ENCODE measurements around the gene FHIT. TPM values are rescaled to one million over a fixed set of nuclear protein-coding genes. Genes with fewer than 3 reads are reported as not detected.

FHIT gene
- total RNA-seq, 1 donor from 2014 or later: 5.7 TPM

DNA sequence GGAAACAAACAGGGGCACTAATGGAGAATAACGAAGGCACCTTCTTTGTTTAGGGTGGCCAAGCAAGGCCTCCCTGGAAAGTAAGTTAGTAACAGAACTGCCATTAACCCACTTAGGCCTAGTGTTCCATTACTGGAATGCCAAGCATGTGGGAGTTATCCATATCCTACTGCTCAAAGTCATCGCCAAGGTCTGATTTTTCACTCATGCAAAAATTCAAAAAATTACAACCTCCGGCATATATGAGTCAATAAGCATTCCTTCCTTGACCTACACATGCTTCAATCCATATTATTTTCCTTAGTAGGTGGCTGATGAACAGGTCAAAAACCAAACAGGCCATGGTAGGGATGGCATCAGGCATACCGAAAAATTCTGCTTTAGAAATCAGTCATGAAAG lies 1097.2 kb downstream of the FHIT start:
- H3K79me2 ChIP-seq (ENCODE audit: low read depth): no peaks in the 10 kb centered on the region

DNA sequence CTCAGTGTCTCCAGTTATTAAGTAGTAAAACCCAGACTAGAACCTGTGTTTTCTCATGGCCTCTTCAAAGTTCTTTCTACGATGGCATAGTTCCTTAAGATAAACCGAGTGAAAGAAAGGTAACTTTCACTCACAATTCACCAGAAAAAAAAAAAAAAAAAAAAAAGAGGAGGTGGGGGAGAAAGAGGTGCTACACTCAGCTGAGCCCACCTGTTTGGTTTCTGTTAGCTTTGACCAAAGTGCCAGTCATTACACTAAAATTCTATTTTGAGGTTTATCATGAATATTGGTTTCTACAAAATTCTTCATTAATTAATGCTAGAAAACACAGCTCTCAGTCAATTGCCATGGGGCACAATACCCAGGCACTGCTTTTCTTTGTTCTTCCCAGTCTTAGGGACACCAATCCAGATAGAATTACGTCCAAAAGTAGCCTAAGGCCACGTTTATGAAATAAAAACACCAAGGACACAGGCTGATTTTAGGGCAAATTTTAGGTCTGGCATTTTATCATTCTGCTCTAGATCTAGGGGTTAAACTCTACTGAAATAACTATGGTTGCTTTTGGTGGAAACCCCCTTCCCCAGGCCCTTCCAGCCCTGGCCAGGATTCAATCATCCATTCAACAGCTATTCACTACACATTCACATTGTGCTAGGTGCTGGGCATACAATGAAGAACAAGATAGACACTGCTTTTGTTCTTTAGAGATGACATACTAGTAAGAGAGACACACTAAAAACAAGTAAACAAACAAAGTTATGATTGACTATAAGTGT lies 1097.8 kb downstream of the FHIT start:
- Mint-ChIP-seq H3K27ac (no peak overlapping the region), H3K27me3 (ENCODE audit: insufficient read depth, low read depth) (peaks cover under 1% of the 10 kb centered on the region)

More for the DNA sequence above, 1097.2 kb downstream of the FHIT start:
- no peak overlapping the region for H3K27ac Mint-ChIP-seq
- H3K4me3 Mint-ChIP-seq: no peak overlapping the region
- no peak for DNase-seq (ENCODE audit: low spot score)
- no peaks in the 10 kb centered on the region for H3K4me1 Mint-ChIP-seq
- peaks cover 9% of the 10 kb centered on the region for H3K4me1 ChIP-seq
- H3K36me3 Mint-ChIP-seq: no peaks in the 10 kb centered on the region
- H3K9ac ChIP-seq: no peak overlapping the region
- H3K27me3 Mint-ChIP-seq (ENCODE audit: insufficient read depth, low read depth): no peaks in the 10 kb centered on the region
- H3K4me3 ChIP-seq: no peak overlapping the region
- no peak overlapping the region for H3K4me2 ChIP-seq
- H3K27me3 ChIP-seq: no peaks in the 10 kb centered on the region
- H3K27ac ChIP-seq: no peak overlapping the region
- no peaks in the 10 kb centered on the region for H3K9me3 ChIP-seq (ENCODE audit: low read depth)
- H3K36me3 ChIP-seq: no peaks in the 10 kb centered on the region
- no peaks in the 10 kb centered on the region for H3K9me3 Mint-ChIP-seq
- no peaks in the 10 kb centered on the region for H4K20me1 ChIP-seq (ENCODE audit: low read depth)
- no peaks in the 10 kb centered on the region for H3F3A ChIP-seq (ENCODE audit: low read depth)
- no peak overlapping the region for H2AFZ ChIP-seq (replicated peaks)
- no peak for TF ChIP-seq EZH2 (IDR thresholded peaks at IDR 0.05)
- TF ChIP-seq EZH2phosphoT487 (IDR thresholded peaks at IDR 0.05): no peak
- TF ChIP-seq, protein P1, sequence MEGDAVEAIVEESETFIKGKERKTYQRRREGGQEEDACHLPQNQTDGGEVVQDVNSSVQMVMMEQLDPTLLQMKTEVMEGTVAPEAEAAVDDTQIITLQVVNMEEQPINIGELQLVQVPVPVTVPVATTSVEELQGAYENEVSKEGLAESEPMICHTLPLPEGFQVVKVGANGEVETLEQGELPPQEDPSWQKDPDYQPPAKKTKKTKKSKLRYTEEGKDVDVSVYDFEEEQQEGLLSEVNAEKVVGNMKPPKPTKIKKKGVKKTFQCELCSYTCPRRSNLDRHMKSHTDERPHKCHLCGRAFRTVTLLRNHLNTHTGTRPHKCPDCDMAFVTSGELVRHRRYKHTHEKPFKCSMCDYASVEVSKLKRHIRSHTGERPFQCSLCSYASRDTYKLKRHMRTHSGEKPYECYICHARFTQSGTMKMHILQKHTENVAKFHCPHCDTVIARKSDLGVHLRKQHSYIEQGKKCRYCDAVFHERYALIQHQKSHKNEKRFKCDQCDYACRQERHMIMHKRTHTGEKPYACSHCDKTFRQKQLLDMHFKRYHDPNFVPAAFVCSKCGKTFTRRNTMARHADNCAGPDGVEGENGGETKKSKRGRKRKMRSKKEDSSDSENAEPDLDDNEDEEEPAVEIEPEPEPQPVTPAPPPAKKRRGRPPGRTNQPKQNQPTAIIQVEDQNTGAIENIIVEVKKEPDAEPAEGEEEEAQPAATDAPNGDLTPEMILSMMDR (IDR thresholded peaks at IDR 0.05): no peak

DNA sequence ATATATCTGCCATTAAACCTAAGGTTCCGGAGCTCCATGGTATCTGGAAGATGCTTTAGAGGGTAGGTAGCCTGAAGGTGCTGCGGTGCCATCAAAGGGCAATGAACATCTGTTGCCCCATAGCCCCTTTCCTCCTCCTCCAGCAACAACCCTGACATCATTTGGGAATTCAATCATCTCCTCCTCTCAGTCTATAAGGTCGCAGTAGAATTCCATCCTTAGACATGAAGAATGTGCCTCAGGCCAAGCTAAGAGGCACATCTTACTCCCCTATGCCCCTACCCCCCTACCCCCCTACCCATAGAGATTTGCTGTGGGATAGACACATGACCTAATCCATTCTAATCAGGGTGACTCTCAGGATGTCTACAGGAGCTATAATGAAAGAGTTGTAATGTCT lies 1101.8 kb downstream of the FHIT start:
- Histone ChIP-seq H3K4me3 (no peak overlapping the region), H2AFZ (replicated peaks) (no peak overlapping the region), H3K9ac (no peak overlapping the region), H3K36me3 (no peaks in the 10 kb centered on the region), H3K9me3 (ENCODE audit: low read depth) (no peaks in the 10 kb centered on the region), H3K79me2 (ENCODE audit: low read depth) (no peaks in the 10 kb centered on the region), H3K4me2 (no peak overlapping the region), H3K4me1 (peaks cover 47% of the 10 kb centered on the region), H3F3A (ENCODE audit: low read depth) (peaks cover 24% of the 10 kb centered on the region), H3K27me3 (no peaks in the 10 kb centered on the region), H3K27ac (no peak overlapping the region), H4K20me1 (ENCODE audit: low read depth) (no peaks in the 10 kb centered on the region)
- Mint-ChIP-seq H3K27me3 (ENCODE audit: insufficient read depth, low read depth) (peaks cover 7% of the 10 kb centered on the region), H3K4me3 (no peak overlapping the region), H3K4me1 (peaks cover 31% of the 10 kb centered on the region), H3K27ac (no peak overlapping the region), H3K36me3 (no peaks in the 10 kb centered on the region), H3K9me3 (no peaks in the 10 kb centered on the region)
- TF ChIP-seq EZH2 (IDR thresholded peaks at IDR 0.05) (no peak), EZH2phosphoT487 (IDR thresholded peaks at IDR 0.05) (no peak)
- TF ChIP-seq, protein P1 (IDR thresholded peaks at IDR 0.05): no peak
- DNase-seq (ENCODE audit: low spot score): no peak

More for the DNA sequence above, 1097.8 kb downstream of the FHIT start:
- Histone ChIP-seq H3K4me2 (no peak overlapping the region), H3K4me3 (no peak overlapping the region), H3K9me3 (ENCODE audit: low read depth) (no peaks in the 10 kb centered on the region), H3K4me1 (peaks cover 11% of the 10 kb centered on the region), H3K36me3 (no peaks in the 10 kb centered on the region), H3K27me3 (no peaks in the 10 kb centered on the region), H3K9ac (no peak overlapping the region), H4K20me1 (ENCODE audit: low read depth) (no peaks in the 10 kb centered on the region), H3K27ac (no peak overlapping the region), H3F3A (ENCODE audit: low read depth) (no peaks in the 10 kb centered on the region), H3K79me2 (ENCODE audit: low read depth) (no peaks in the 10 kb centered on the region), H2AFZ (replicated peaks) (no peak overlapping the region)
- Mint-ChIP-seq H3K9me3 (no peaks in the 10 kb centered on the region), H3K4me1 (peaks cover 5% of the 10 kb centered on the region), H3K4me3 (no peak overlapping the region), H3K36me3 (no peaks in the 10 kb centered on the region)
- TF ChIP-seq EZH2phosphoT487 (IDR thresholded peaks at IDR 0.05) (no peak), EZH2 (IDR thresholded peaks at IDR 0.05) (no peak)
- TF ChIP-seq, protein P1 (IDR thresholded peaks at IDR 0.05): no peak
- no peak for DNase-seq (ENCODE audit: low spot score)

All from neural progenitor cell (in vitro differentiated cells).